ENCODE results near the gene TNF.

TNF gene

GRCh38 chr6:31575335-31575901 lies at the start of gene TNF:
Gene TNF, plus strand, starts transcription at chr6:31575565. Its CDS starts 177 bp downstream, at chr6:31575742.
- H3K4me3 ChIP-seq (ENCODE audit: low read length), result peak within 1 kb of the TSS; percentile 84
- TF ChIP-seq ZNF274 (IDR thresholded peaks at IDR 0.05; ENCODE audit: low read depth, low read length), result no peak

GRCh38 chr6:31525932-31526591 lies 49.3 kb upstream of the TNF start:
- H3K4me3 ChIP-seq (ENCODE audit: low read length), result no peak overlapping the region
- TF ChIP-seq ZNF274 (IDR thresholded peaks at IDR 0.05; ENCODE audit: low read depth, low read length), result no peak

- no peak for TF ChIP-seq ZNF274 (IDR thresholded peaks at IDR 0.05; ENCODE audit: low read depth, low read length)
- H3K4me3 ChIP-seq (ENCODE audit: low read length), result no peak overlapping the region
Observed at GRCh38 chr6:31528307-31528777, 47.0 kb upstream of the TNF start.

GRCh38 chr6:31528821-31529328 lies 46.5 kb upstream of the TNF start, which contains the start of gene MCCD1:
Gene MCCD1, plus strand, starts transcription at chr6:31528962. Its CDS starts 53 bp downstream, at chr6:31529015.
- no peak for TF ChIP-seq ZNF274 (IDR thresholded peaks at IDR 0.05; ENCODE audit: low read depth, low read length)
- H3K4me3 ChIP-seq (ENCODE audit: low read length), result no peak within 1 kb of the TSS

GRCh38 chr6:31529329-31530150 lies 45.8 kb upstream of the TNF start:
- no peak overlapping the region for H3K4me3 ChIP-seq (ENCODE audit: low read length)
- no peak for TF ChIP-seq ZNF274 (IDR thresholded peaks at IDR 0.05; ENCODE audit: low read depth, low read length)

- no peak for TF ChIP-seq ZNF274 (IDR thresholded peaks at IDR 0.05; ENCODE audit: low read depth, low read length)
- no peak overlapping the region for H3K4me3 ChIP-seq (ENCODE audit: low read length)
Observed at GRCh38 chr6:31530659-31531058, 44.7 kb upstream of the TNF start.

- no peak overlapping the region for H3K4me3 ChIP-seq (ENCODE audit: low read length)
- no peak for TF ChIP-seq ZNF274 (IDR thresholded peaks at IDR 0.05; ENCODE audit: low read depth, low read length)
Observed at GRCh38 chr6:31531162-31531561, 44.2 kb upstream of the TNF start.

- H3K4me3 ChIP-seq (ENCODE audit: low read length), result no peak overlapping the region
- no peak for TF ChIP-seq ZNF274 (IDR thresholded peaks at IDR 0.05; ENCODE audit: low read depth, low read length)
Observed at GRCh38 chr6:31531771-31532643, 43.4 kb upstream of the TNF start.

- no peak for TF ChIP-seq ZNF274 (IDR thresholded peaks at IDR 0.05; ENCODE audit: low read depth, low read length)
- H3K4me3 ChIP-seq (ENCODE audit: low read length), result no peak overlapping the region
Observed at GRCh38 chr6:31532644-31533454, 42.5 kb upstream of the TNF start.

- TF ChIP-seq ZNF274 (IDR thresholded peaks at IDR 0.05; ENCODE audit: low read depth, low read length), result no peak
Observed at GRCh38 chr6:31533455-31533841, 41.9 kb upstream of the TNF start.

GRCh38 chr6:31534011-31534410 lies 41.4 kb upstream of the TNF start:
- no peak overlapping the region for H3K4me3 ChIP-seq (ENCODE audit: low read length)
- TF ChIP-seq ZNF274 (IDR thresholded peaks at IDR 0.05; ENCODE audit: low read depth, low read length), result no peak

More at GRCh38 chr6:31533455-31533841, 41.9 kb upstream of the TNF start:
- H3K4me3 ChIP-seq (ENCODE audit: low read length), result no peak overlapping the region

GRCh38 chr6:31534521-31535040 lies 40.8 kb upstream of the TNF start:
- H3K4me3 ChIP-seq (ENCODE audit: low read length), result no peak overlapping the region
- TF ChIP-seq ZNF274 (IDR thresholded peaks at IDR 0.05; ENCODE audit: low read depth, low read length), result no peak
